Measurements from ENCODE around the gene CARD11.

- TF ChIP-seq POLR2AphosphoS5 (IDR thresholded peaks at IDR 0.05) (no peak), CTCF (IDR thresholded peaks at IDR 0.05) (no peak), POLR2A (IDR thresholded peaks at IDR 0.05; ENCODE audit: low read depth) (no peak)
Observed at GRCh38 chr7:3027005-3027845, 16.4 kb downstream of the CARD11 start.

All from esophagus muscularis mucosa (tissue), 3 donors.